ENCODE results near the gene ATF2. TPM values are rescaled to one million over a fixed set of nuclear protein-coding genes. Genes with fewer than 3 reads are reported as not detected.

The ATF2 gene
- total RNA-seq, 4 donors from 2014 or later, result 52.9 to 81.5 (median 59.8) TPM

GRCh38 chr2:175131252-175131651 is 36.8 kb downstream of the ATF2 start:
- no peak for TF ChIP-seq CTCF (IDR thresholded peaks at IDR 0.05; ENCODE audit: low read depth)

- no peak for TF ChIP-seq CTCF (IDR thresholded peaks at IDR 0.05; ENCODE audit: low read depth)
These were observed 41.3 kb downstream of the ATF2 start for GRCh38 chr2:175126661-175127060.

- TF ChIP-seq CTCF (IDR thresholded peaks at IDR 0.05; ENCODE audit: low read depth), result no peak
These were observed 44.7 kb downstream of the ATF2 start for GRCh38 chr2:175123254-175123653.

GRCh38 chr2:175111200-175111657 is 56.8 kb downstream of the ATF2 start:
- no peak for TF ChIP-seq CTCF (IDR thresholded peaks at IDR 0.05; ENCODE audit: low read depth)

GRCh38 chr2:175107146-175107545 is 60.9 kb downstream of the ATF2 start:
- no peak for TF ChIP-seq CTCF (IDR thresholded peaks at IDR 0.05; ENCODE audit: low read depth)

- no peak for TF ChIP-seq CTCF (IDR thresholded peaks at IDR 0.05; ENCODE audit: low read depth)
These were observed 64.8 kb downstream of the ATF2 start for GRCh38 chr2:175103191-175103590.

- no peak for TF ChIP-seq CTCF (IDR thresholded peaks at IDR 0.05; ENCODE audit: low read depth)
These were observed 66.5 kb downstream of the ATF2 start for GRCh38 chr2:175101514-175101913.
